Mesendoderm (in vitro differentiated cells): Measurements from ENCODE around the gene SREBF1.

ENCODE experiments used
- small RNA-seq: library from polyadenylated mRNA; stranded (forward); fragments of <200 nt; extraction: miRNeasy Mini kit (QIAGEN cat#:217004); gene quantifications from one replicate; pipeline ENCODE3, GENCODE V24; 2013; ENCODE audit not compliant: insufficient read depth

The SREBF1 gene

Small RNA genes lying within 50 kb of the gene (small RNA-seq; reads per million reads assigned to genes)
- gene MIR33B (31.5 reads per million, percentile 93 among the genes with 10 or more reads in this experiment), gene MIR6777 (2.1 reads per million, percentile 22 among the genes with 10 or more reads in this experiment)
